GM21423 (cell line): ENCODE data around the gene BRIX1.
"Not testable (repeated sequence)": the region's sequence is repeated elsewhere in the genome, so short reads cannot be mapped to it uniquely, and the experiment has no call there.

Experiments used
- ATAC-seq: cut with Tn5 transposase; IDR thresholded peaks from one replicate; pipeline ENCODE4 v1.9.1; 2021; ENCODE audit warnings: mild to moderate bottlenecking, moderate library complexity; ENCODE audit not compliant: unreplicated experiment

Gene BRIX1

DNA sequence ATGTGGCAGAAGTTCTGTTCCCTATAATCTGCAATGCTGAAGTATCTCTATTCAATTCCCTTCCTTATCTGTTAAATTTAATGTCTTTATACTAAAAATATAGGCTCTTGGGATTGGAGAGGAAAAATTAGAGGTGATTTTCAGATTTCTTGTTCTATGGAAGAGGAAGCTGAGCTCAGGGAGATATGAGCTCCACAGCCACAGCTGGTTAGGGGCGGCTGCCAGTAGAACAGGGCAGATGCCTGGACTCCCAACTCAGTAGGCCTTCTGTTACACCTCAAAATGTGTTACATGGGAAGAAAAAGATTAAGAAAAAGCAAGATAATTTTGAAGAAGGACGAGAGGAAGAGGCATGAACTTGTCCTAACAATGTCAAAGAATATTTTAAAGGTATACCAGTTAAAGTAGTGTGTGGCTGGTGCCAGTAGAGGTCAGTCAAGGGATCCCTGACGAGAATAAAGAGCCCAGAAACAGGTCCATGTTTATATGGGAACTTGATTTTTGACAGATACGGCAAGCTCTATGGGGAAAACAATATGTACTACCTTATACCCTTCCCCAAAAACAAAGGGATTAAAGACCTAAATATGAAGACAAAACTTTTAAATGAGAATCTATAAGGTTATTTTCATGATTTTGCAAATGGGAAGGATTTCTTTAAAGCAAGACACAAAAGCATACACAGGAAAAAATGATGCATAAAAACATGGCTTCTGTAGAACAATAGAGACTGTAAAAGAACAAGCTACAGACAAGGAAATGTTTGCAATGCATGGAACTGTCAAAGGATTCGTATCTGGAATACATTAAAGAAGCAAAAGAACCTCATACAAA is 42.6 kb downstream of the BRIX1 start:
- ATAC-seq: no peak

DNA sequence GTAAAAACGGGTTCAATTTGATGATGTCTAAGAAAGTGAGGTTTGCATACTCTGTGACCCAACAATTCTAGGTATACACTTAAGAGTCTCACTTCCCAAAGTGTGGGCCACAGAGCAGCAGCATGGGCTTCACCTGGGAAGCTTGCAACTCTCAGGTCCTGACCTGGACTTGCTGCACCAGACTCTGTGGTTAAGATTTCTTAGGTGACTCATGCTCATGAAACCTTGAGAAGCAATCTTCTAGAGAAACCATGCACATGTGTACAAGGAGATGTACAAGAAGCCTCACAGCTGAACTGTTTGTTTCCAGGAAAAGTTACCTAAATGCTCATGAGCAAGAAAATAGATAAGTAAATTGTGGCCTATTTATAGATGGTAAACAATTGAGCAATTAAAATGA is 43.8 kb downstream of the BRIX1 start:
- ATAC-seq: peak; percentile 97

DNA sequence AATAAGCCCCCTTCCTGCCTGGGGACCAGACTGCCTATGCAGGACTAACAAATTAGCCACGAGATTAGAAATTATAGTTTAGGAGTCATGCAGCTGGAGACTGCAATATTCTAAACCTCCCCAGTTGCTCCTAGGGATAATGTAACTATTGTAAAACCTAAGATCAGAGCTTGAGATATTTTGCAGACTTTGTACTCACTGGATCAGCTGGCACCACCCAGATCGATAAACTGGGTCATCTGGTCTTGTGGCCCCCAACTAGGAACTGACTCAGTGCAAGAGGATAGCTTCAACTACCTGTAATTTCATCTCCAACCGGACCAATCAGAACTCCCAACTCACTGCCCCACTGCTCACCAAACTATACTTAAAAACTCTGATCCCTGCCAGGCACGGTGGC is 52.0 kb downstream of the BRIX1 start:
- no peak for ATAC-seq

DNA sequence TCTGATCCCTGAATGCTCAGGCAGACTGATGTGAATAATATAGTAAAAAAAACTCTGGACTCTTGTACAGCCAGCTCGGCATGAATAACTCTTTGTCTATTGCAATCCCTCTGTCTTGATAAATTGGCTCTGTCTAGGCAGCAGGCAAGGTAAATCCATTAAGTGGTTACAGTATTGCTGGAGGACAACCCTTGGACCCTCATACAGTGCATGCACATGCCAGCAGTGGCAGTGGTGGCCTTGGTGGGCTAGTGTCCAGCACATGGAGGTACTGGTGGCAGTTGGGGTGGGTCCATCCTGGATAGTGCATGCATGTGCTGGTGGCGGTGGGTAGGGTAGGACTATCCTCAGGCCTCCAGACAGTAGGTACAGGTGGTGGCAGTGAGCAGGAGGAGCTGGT is 52.7 kb downstream of the BRIX1 start:
- ATAC-seq: no peak

DNA sequence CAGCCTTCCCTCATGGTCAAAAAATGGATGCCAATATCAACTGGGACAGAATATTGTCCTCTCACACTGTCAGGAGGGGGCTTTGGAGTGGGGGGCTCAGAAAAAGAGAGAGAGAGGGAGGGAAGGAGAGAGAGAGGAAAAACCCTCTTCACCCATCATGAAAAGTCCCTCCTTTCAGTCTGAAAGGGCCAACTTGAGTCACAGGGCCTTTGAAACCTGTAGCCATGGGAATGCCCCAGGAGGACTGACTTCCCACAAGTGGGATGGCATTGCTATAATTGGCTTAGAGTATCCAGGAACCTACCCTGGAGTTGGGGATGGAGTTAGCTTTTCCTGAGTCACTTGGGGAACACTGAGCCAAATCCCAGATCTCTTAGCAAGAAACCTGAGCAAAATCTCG is 55.0 kb downstream of the BRIX1 start:
- ATAC-seq: no peak

DNA sequence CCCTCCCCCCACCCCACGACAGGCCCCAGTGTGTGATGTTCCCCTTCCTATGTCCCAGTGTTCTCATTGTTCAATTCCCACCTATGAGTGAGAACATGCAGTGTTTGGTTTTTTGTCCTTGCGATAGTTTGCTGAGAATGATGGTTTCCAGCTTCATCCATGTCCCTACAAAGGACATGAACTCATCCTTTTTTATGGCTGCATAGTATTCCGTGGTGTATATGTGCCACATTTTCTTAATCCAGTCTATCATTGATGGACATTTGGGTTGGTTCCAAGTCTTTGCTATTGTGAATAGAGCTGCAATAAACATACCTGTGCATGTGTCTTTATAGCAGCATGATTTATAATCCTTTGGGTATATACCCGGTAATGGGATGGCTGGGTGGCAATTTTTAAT is 56.1 kb downstream of the BRIX1 start:
- ATAC-seq: not testable (repeated sequence)
